ENCODE results near the gene TMX4. TPM values are rescaled to one million over a fixed set of nuclear protein-coding genes. Genes with fewer than 3 reads are reported as not detected.

Gene TMX4
- total and polyA plus RNA-seq, 12 donors = 26.7 to 169 (median 115) TPM

DNA sequence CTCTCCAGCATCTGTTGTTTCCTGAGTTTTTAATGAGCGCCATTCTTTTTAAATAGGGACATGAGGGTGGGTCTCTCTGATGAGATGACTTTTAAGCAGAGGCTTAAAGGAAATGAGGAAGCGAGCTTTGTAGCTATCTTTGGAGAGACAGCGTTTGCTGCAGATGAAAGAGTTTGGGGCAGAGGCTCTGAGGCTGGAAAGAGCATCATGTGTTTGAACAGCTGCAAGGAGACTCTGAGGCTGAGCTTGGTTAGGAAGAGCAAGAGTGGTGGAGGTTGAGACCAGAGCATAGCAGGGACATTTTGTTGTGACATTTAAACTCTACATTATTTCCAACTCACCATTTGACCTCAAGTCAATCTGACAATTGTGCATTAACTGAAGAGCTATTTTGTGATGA is 38.3 kb upstream of the TMX4 start:
- Histone ChIP-seq H3K27me3 (no peaks in the 10 kb centered on the region), H3K36me3 (no peaks in the 10 kb centered on the region), H3K4me1 (no peaks in the 10 kb centered on the region), H3K4me3 (no peak overlapping the region), H3K9me3 (peaks cover 0 to 4% (median 0%) of the 10 kb centered on the region in 11 donors), H3K27ac (no peak overlapping the region)
- DNase-seq (no peak), ATAC-seq (no peak)
- TF ChIP-seq, protein P1, sequence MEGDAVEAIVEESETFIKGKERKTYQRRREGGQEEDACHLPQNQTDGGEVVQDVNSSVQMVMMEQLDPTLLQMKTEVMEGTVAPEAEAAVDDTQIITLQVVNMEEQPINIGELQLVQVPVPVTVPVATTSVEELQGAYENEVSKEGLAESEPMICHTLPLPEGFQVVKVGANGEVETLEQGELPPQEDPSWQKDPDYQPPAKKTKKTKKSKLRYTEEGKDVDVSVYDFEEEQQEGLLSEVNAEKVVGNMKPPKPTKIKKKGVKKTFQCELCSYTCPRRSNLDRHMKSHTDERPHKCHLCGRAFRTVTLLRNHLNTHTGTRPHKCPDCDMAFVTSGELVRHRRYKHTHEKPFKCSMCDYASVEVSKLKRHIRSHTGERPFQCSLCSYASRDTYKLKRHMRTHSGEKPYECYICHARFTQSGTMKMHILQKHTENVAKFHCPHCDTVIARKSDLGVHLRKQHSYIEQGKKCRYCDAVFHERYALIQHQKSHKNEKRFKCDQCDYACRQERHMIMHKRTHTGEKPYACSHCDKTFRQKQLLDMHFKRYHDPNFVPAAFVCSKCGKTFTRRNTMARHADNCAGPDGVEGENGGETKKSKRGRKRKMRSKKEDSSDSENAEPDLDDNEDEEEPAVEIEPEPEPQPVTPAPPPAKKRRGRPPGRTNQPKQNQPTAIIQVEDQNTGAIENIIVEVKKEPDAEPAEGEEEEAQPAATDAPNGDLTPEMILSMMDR (IDR thresholded peaks at IDR 0.05) = no peak
- intact Hi-C loops (cut with DNase I) = loop anchor here in 2 of 10 donors (1.0 to 2.0 kb wide), 2 partner anchors 65 to 647 kb away; no protein-coding TSS in a partner anchor
- 53 to 72% methylated on average over 3 of the region's 3 CpGs for WGBS, 2 donors

DNA sequence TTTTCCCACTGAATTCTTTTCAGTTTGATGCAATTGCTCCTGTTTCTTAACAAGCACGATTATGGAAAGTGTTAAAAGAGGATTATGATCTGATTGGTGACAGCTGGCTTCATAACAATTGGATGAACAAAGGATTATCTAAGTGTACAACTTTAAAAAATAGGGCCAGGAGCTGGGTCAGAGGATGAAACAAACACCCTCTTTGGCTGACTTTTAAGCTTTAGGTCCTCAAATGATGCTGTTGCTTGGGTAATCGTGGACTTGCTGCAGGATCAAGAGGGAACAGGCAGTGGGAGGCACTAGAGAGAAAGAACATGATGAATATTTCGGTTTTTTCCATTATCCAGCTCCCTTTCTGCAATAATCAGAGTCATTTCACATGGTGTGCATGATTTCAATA is 35.5 kb upstream of the TMX4 start:
- Histone ChIP-seq H3K27ac (no peak overlapping the region), H3K36me3 (no peaks in the 10 kb centered on the region), H3K27me3 (no peaks in the 10 kb centered on the region), H3K9me3 (peaks cover 0 to 4% (median 0%) of the 10 kb centered on the region in 11 donors), H3K4me1 (peaks cover 0 to 2% (median 0%) of the 10 kb centered on the region in 9 donors), H3K4me3 (no peak overlapping the region)
- no peak for DNase-seq
- ATAC-seq = no peak
- WGBS, 2 donors = 69 to 80% methylated on average over 3 of the region's 3 CpGs
- TF ChIP-seq, protein P1 (IDR thresholded peaks at IDR 0.05) = no peak
- intact Hi-C loops (cut with DNase I) = no loop called here

DNA sequence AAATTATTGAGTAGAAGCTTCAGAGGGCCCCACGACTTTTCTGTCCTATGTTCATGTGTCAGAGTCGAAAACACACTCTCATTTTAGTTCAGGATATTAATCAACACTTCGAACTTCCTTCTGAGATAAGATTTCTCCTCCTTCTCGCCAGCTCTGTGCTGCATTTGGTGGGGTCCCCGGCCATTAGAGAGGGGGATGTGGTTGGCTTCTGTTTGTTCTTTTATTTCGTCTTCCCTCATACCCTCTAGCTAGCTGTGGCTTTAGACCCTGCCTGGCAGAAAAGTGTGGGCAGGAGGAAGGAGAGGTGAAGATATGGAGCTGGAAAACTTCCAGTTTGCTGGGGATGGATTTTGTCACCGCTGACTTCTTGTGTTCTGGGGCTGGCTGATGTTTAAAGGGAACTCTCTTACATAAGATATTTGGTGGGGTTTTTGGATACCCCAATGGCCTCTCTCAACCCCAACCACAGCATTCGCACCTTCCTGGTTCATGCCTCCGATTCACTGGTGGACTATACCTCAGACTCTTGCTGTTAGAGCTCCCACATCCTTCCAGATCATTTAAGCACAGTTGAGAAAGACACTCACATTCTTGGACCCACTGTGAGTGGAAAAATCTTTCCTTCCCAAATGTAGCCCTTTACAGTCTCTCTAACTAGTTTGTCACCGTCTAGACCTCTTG is 30.7 kb upstream of the TMX4 start:
- no peaks in the 10 kb centered on the region for H3K36me3 ChIP-seq
- DNase-seq (no peak), ATAC-seq (no peak)
- peaks cover 0 to 3% (median 0%) of the 10 kb centered on the region in 9 donors for H3K4me1 ChIP-seq
- 42 to 44% methylated on average over 10 of the region's 10 CpGs for WGBS, 2 donors
- intact Hi-C loops (cut with DNase I) = no loop called here
- H3K27ac ChIP-seq = no peak overlapping the region
- H3K27me3 ChIP-seq = no peaks in the 10 kb centered on the region
- H3K4me3 ChIP-seq = no peak overlapping the region
- TF ChIP-seq, protein P1 (IDR thresholded peaks at IDR 0.05) = no peak
- H3K9me3 ChIP-seq = peaks cover 0 to 4% (median 0%) of the 10 kb centered on the region in 11 donors

DNA sequence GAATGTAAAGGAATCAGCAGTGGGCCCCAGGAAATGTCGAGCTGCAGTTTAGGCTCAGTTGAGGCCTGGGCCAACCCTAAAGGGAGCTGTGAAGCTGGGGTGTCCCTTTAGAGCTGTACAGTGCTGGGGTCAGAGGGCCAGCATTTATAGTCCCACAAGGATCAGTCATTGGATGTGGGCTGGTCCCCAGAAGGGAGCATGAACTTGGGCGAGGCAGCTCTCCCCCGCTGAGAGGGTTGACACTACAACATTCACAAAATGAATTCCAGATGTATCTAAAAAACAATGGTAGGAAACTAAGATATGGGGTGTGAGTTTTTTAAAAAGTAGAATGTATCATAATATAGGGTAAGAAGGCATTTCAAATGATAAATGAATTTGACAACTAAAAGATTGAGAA is 29.7 kb upstream of the TMX4 start:
- Histone ChIP-seq H3K27ac (no peak overlapping the region), H3K36me3 (no peaks in the 10 kb centered on the region), H3K9me3 (peaks cover 0 to 4% (median 0%) of the 10 kb centered on the region in 11 donors), H3K4me3 (no peak overlapping the region), H3K4me1 (peaks cover 0 to 3% (median 0%) of the 10 kb centered on the region in 9 donors), H3K27me3 (no peaks in the 10 kb centered on the region)
- intact Hi-C loops (cut with DNase I) = loop anchor here in 4 of 10 donors (5.0 to 10.0 kb wide), 5 partner anchors 75 to 673 kb away; no protein-coding TSS in a partner anchor
- DNase-seq (no peak), ATAC-seq (no peak)
- TF ChIP-seq, protein P1 (IDR thresholded peaks at IDR 0.05) = no peak
- 84 to 86% methylated on average over 3 of the region's 3 CpGs for WGBS, 2 donors
